ENCODE measurements around the gene GPATCH8.

Gene GPATCH8

DNA sequence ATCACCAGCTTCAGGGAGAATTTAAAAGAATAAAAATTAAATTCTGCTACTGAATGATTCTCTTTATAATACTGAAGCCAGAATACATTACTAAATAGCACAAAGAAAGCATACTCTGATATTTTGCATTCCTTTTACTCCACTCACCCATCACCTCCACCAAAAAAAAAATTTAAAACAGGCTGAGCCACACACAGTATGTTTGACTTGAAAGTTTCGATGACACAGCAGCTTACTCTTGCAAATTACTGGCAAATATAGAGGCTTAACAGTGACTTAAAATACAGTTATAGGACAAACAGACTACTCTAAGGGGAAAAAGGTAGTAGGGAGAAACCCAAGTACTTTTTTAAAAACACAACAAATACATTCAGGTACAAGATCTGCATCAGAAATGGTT is 39.2 kb downstream of the GPATCH8 start:
- Histone ChIP-seq H3K4me1 (ENCODE audit: control insufficient read depth, insufficient read depth, low read length) (peaks cover 24% of the 10 kb centered on the region), H3K4me3 (ENCODE audit: low read depth, low read length) (no peak overlapping the region), H3K36me3 (ENCODE audit: control insufficient read depth in 2 of 2, insufficient read depth in 1 of 2, low read length in 2 of 2) (peaks cover 15 to 23% of the 10 kb centered on the region in 2 experiments; a peak in 2 of 3 replicates), H3K9me3 (ENCODE audit: control insufficient read depth, insufficient read depth, low read depth, low read length) (no peaks in the 10 kb centered on the region), H3K27ac (ENCODE audit: extremely low read depth, low read depth, low read length) (no peak overlapping the region)
- TF ChIP-seq, protein P1, sequence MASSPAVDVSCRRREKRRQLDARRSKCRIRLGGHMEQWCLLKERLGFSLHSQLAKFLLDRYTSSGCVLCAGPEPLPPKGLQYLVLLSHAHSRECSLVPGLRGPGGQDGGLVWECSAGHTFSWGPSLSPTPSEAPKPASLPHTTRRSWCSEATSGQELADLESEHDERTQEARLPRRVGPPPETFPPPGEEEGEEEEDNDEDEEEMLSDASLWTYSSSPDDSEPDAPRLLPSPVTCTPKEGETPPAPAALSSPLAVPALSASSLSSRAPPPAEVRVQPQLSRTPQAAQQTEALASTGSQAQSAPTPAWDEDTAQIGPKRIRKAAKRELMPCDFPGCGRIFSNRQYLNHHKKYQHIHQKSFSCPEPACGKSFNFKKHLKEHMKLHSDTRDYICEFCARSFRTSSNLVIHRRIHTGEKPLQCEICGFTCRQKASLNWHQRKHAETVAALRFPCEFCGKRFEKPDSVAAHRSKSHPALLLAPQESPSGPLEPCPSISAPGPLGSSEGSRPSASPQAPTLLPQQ (tag by site-specific recombination; IDR thresholded peaks at IDR 0.05), result no peak
- TF ChIP-seq ZNF558 (tag by site-specific recombination; IDR thresholded peaks at IDR 0.05) (no peak), ZFP3 (tag by site-specific recombination; IDR thresholded peaks at IDR 0.05; ENCODE audit: low read depth) (no peak), ZFP41 (tag by site-specific recombination; IDR thresholded peaks at IDR 0.05; ENCODE audit: borderline replicate concordance) (no peak), ZNF521 (tag by site-specific recombination; IDR thresholded peaks at IDR 0.05) (no peak), ZNF221 (tag by site-specific recombination; IDR thresholded peaks at IDR 0.05; ENCODE audit: borderline replicate concordance) (no peak)
- POLR2A ChIA-PET, result no interaction called here
- CTCF ChIA-PET, result interaction anchor here (0.7 to 1.8 kb wide), 3 partner anchors 8 to 59 kb away, joined by 3 to 6 read pairs (median 3); no protein-coding TSS in a partner anchor

DNA sequence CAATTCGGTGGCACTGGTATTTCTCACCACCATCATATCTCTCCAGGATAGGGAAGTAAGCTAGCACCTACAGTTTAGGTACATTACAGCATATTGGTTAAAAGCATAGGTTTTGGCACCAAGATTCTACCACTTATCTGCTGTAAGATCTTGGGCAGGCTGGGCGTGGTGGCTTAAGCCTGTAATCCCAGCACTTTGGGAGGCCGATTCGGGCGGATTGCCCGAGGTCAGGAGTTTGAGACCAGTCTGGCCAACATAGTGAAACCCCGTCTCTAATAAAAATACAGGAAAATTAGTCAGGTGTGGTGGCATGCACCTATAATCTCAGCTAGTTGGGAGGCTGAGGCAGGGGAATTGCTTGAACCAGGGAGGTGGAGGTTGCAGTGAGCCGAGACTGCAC is 51.4 kb downstream of the GPATCH8 start:
- TF ChIP-seq KLF1 (tag by site-specific recombination; IDR thresholded peaks at IDR 0.05) (peak; percentile 49), GLI4 (tag by site-specific recombination; IDR thresholded peaks at IDR 0.05) (no peak), ZNF585B (tag by site-specific recombination; IDR thresholded peaks at IDR 0.05) (no peak)
- TF ChIP-seq, protein P2, sequence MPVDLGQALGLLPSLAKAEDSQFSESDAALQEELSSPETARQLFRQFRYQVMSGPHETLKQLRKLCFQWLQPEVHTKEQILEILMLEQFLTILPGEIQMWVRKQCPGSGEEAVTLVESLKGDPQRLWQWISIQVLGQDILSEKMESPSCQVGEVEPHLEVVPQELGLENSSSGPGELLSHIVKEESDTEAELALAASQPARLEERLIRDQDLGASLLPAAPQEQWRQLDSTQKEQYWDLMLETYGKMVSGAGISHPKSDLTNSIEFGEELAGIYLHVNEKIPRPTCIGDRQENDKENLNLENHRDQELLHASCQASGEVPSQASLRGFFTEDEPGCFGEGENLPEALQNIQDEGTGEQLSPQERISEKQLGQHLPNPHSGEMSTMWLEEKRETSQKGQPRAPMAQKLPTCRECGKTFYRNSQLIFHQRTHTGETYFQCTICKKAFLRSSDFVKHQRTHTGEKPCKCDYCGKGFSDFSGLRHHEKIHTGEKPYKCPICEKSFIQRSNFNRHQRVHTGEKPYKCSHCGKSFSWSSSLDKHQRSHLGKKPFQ (tag by site-specific recombination; IDR thresholded peaks at IDR 0.05), result no peak
- TF ChIP-seq, protein P3, sequence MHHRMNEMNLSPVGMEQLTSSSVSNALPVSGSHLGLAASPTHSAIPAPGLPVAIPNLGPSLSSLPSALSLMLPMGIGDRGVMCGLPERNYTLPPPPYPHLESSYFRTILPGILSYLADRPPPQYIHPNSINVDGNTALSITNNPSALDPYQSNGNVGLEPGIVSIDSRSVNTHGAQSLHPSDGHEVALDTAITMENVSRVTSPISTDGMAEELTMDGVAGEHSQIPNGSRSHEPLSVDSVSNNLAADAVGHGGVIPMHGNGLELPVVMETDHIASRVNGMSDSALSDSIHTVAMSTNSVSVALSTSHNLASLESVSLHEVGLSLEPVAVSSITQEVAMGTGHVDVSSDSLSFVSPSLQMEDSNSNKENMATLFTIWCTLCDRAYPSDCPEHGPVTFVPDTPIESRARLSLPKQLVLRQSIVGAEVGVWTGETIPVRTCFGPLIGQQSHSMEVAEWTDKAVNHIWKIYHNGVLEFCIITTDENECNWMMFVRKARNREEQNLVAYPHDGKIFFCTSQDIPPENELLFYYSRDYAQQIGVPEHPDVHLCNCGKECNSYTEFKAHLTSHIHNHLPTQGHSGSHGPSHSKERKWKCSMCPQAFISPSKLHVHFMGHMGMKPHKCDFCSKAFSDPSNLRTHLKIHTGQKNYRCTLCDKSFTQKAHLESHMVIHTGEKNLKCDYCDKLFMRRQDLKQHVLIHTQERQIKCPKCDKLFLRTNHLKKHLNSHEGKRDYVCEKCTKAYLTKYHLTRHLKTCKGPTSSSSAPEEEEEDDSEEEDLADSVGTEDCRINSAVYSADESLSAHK (tag by site-specific recombination; IDR thresholded peaks at IDR 0.05), result no peak
- POLR2A ChIA-PET, result interaction anchor here (0.7 kb wide), 1 partner anchor 961 kb away, joined by 9 read pairs; no protein-coding TSS in a partner anchor
- Histone ChIP-seq H3K9me3 (ENCODE audit: control insufficient read depth, insufficient read depth, low read depth, low read length) (no peaks in the 10 kb centered on the region), H3K36me3 (ENCODE audit: control insufficient read depth in 2 of 2, insufficient read depth in 1 of 2, low read length in 2 of 2) (peaks cover 0 to 13% of the 10 kb centered on the region in 2 experiments; a peak in 2 of 3 replicates), H3K4me1 (ENCODE audit: control insufficient read depth, insufficient read depth, low read length) (no peaks in the 10 kb centered on the region), H3K27ac (ENCODE audit: extremely low read depth, low read depth, low read length) (no peak overlapping the region), H3K4me3 (ENCODE audit: low read depth, low read length) (no peak overlapping the region)
- CTCF ChIA-PET, result no interaction called here

DNA sequence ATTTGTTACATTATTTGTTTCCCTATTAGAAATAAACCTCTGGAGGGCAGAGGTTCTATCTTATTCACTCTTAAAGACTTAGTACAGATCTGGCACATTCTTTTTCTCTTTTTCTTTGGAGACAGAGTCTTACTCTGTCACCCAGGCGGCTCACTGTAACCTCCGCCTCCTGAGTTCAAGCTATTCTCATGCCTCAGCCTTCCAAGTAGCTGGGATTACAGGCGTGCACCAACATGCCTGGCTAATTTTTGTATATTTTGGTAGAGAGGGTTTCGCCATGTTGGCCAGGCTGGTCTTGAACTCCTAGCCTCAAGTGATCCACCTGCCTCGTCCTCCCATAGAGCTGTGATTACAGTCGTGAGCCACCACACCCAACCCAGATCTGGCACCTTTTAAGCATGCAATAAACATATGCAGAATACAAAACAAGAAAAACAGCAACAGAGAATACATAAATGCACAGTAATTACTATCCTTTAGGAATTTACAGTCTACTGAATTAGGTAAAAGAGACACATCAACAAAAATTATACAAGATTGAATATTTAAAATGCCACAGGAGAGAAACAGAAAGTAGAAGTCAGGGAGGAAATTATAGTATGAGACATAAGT is 52.1 kb downstream of the GPATCH8 start:
- ChIA-PET POLR2A (no interaction called here), CTCF (interaction anchor here (0.6 kb wide), 2 partner anchors 10 to 50 kb away, joined by 3 to 4 read pairs; no protein-coding TSS in a partner anchor)
- Histone ChIP-seq H3K27ac (ENCODE audit: extremely low read depth, low read depth, low read length) (no peak overlapping the region), H3K9me3 (ENCODE audit: control insufficient read depth, insufficient read depth, low read depth, low read length) (no peaks in the 10 kb centered on the region), H3K36me3 (ENCODE audit: control insufficient read depth in 2 of 2, insufficient read depth in 1 of 2, low read length in 2 of 2) (peaks cover 0 to 13% of the 10 kb centered on the region in 2 experiments; a peak in 2 of 3 replicates), H3K4me1 (ENCODE audit: control insufficient read depth, insufficient read depth, low read length) (no peaks in the 10 kb centered on the region), H3K4me3 (ENCODE audit: low read depth, low read length) (no peak overlapping the region)
- TF ChIP-seq KLF1 (tag by site-specific recombination; IDR thresholded peaks at IDR 0.05) (0 out of 2 replicates have a peak, but pooled peaks have one; percentile 12), SP7 (tag by site-specific recombination; IDR thresholded peaks at IDR 0.05) (0 out of 2 replicates have a peak, but pooled peaks have one; percentile 23), ZNF843 (tag by site-specific recombination; IDR thresholded peaks at IDR 0.05) (no peak), ZNF529 (tag by site-specific recombination; IDR thresholded peaks at IDR 0.05; ENCODE audit: insufficient replicate concordance) (no peak)
